H1 (cell line): Measurements from ENCODE around the gene DNAH10. TPM values are rescaled to one million over a fixed set of nuclear protein-coding genes. Genes with fewer than 3 reads are reported as not detected.

ENCODE experiments used
- EP300 ChIP-seq, 2 experiments: IDR thresholded peaks; 1 replicate in 1 of 2; 2 replicates in 1 of 2; pipeline ENCODE4 v1.6.1; 2011 to 2012; ENCODE audit warnings: low read depth in 2 of 2, low read length in 2 of 2, mild to moderate bottlenecking in 2 of 2, borderline replicate concordance in 1 of 2, inconsistent platforms in 1 of 2, moderate library complexity in 1 of 2
- polyA plus RNA-seq, 7 experiments: library from polyadenylated mRNA; depleted of rRNA in 3 of 7; stranded (reverse) in 5 of 7; unstranded in 2 of 7; fragments of >200 nt in 5 of 7; fragments of 200-250 nt in 2 of 7; gene quantifications; 1 replicate in 5 of 7; 2 replicates in 1 of 7; 4 replicates in 1 of 7; pipeline versions ENCODE4 v1.2.1 to v1.2.3, GENCODE V29; 2011 to 2013; ENCODE audit warnings: missing spikeins in 2 of 7, mixed read lengths in 2 of 7
- total RNA-seq: library from RNA; stranded (reverse); fragmentation: NEBNext Ultra II Directional; extraction: Animal tissue kit (Norgen Biotek cat#: 25700); gene quantifications from 2 replicates; pipeline ENCODE4 v1.2.1, GENCODE V29; 2021
- TF ChIP-seq, protein P1 (sequence below): fragments of 300-600 bp; sonication (generic); IDR thresholded peaks from 2 replicates; pipeline ENCODE4 v1.7.1; 2012; ENCODE audit warnings: low read length, moderate library complexity, mild to moderate bottlenecking, inconsistent platforms; ENCODE audit not compliant: insufficient replicate concordance

DNAH10 gene
- total and polyA plus RNA-seq, 2 of the 8 experiments (the other 6 are each of a cell fraction or from before 2014, with no cell fraction given) = 0.02 to 0.24 TPM

DNA sequence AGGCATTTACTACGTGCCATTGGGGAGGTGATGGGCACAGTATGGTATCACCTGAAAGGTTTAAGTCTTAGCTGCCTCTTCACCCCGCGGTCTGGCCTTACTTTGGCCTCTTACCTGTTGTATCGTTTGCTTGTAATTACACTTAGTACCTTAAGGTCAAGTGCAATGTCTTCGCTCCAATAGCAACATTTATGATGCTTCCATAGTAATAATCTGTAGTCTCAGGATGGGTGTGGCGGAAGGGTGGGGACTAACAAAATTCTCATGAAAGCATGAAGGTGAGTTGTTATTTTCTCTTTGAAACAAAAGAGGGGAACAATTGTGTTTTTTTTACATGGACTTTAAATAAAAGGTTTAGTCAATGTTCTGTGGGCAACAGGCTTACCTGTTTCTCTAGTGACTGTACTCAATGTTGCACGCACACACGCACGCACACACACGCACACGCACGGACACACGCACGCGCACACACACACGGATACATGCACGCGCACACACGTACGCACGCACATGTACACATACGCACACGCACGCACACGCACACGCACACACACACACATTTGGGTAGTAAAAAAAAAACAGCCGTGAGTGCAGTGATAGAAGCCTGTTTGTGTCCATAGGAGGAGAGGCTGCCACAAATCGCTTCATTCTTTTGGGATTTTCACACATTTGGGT lies 91.4 kb downstream of the DNAH10 start (continued):
- TF ChIP-seq, protein P1, sequence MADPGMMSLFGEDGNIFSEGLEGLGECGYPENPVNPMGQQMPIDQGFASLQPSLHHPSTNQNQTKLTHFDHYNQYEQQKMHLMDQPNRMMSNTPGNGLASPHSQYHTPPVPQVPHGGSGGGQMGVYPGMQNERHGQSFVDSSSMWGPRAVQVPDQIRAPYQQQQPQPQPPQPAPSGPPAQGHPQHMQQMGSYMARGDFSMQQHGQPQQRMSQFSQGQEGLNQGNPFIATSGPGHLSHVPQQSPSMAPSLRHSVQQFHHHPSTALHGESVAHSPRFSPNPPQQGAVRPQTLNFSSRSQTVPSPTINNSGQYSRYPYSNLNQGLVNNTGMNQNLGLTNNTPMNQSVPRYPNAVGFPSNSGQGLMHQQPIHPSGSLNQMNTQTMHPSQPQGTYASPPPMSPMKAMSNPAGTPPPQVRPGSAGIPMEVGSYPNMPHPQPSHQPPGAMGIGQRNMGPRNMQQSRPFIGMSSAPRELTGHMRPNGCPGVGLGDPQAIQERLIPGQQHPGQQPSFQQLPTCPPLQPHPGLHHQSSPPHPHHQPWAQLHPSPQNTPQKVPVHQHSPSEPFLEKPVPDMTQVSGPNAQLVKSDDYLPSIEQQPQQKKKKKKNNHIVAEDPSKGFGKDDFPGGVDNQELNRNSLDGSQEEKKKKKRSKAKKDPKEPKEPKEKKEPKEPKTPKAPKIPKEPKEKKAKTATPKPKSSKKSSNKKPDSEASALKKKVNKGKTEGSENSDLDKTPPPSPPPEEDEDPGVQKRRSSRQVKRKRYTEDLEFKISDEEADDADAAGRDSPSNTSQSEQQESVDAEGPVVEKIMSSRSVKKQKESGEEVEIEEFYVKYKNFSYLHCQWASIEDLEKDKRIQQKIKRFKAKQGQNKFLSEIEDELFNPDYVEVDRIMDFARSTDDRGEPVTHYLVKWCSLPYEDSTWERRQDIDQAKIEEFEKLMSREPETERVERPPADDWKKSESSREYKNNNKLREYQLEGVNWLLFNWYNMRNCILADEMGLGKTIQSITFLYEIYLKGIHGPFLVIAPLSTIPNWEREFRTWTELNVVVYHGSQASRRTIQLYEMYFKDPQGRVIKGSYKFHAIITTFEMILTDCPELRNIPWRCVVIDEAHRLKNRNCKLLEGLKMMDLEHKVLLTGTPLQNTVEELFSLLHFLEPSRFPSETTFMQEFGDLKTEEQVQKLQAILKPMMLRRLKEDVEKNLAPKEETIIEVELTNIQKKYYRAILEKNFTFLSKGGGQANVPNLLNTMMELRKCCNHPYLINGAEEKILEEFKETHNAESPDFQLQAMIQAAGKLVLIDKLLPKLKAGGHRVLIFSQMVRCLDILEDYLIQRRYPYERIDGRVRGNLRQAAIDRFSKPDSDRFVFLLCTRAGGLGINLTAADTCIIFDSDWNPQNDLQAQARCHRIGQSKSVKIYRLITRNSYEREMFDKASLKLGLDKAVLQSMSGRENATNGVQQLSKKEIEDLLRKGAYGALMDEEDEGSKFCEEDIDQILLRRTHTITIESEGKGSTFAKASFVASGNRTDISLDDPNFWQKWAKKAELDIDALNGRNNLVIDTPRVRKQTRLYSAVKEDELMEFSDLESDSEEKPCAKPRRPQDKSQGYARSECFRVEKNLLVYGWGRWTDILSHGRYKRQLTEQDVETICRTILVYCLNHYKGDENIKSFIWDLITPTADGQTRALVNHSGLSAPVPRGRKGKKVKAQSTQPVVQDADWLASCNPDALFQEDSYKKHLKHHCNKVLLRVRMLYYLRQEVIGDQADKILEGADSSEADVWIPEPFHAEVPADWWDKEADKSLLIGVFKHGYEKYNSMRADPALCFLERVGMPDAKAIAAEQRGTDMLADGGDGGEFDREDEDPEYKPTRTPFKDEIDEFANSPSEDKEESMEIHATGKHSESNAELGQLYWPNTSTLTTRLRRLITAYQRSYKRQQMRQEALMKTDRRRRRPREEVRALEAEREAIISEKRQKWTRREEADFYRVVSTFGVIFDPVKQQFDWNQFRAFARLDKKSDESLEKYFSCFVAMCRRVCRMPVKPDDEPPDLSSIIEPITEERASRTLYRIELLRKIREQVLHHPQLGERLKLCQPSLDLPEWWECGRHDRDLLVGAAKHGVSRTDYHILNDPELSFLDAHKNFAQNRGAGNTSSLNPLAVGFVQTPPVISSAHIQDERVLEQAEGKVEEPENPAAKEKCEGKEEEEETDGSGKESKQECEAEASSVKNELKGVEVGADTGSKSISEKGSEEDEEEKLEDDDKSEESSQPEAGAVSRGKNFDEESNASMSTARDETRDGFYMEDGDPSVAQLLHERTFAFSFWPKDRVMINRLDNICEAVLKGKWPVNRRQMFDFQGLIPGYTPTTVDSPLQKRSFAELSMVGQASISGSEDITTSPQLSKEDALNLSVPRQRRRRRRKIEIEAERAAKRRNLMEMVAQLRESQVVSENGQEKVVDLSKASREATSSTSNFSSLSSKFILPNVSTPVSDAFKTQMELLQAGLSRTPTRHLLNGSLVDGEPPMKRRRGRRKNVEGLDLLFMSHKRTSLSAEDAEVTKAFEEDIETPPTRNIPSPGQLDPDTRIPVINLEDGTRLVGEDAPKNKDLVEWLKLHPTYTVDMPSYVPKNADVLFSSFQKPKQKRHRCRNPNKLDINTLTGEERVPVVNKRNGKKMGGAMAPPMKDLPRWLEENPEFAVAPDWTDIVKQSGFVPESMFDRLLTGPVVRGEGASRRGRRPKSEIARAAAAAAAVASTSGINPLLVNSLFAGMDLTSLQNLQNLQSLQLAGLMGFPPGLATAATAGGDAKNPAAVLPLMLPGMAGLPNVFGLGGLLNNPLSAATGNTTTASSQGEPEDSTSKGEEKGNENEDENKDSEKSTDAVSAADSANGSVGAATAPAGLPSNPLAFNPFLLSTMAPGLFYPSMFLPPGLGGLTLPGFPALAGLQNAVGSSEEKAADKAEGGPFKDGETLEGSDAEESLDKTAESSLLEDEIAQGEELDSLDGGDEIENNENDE = no peak
- TF ChIP-seq EP300 (IDR thresholded peaks at IDR 0.05; ENCODE audit: borderline replicate concordance in 1 of 2, low read depth in 2 of 2, low read length in 2 of 2) = no peak
- TF ChIP-seq, all 59 proteins: peak for 0
